Endothelial cell of umbilical vein (primary cell): ENCODE data around the gene PPP1R16B. TPM values are rescaled to one million over a fixed set of nuclear protein-coding genes. Genes with fewer than 3 reads are reported as not detected.

Experiments
- BruUV-seq: library from RNA; stranded (reverse); fragments of 400-500 nt; replicated peaks from 2 replicates; lab custom pipeline; 2021; lab: Mats Ljungman, UMichigan
- CTCF ChIA-PET: fragments of 300-600, 350-600 bp; sonication (Branson Sonifier 250); formaldehyde crosslinking; loops from one replicate; lab custom pipeline; 2021; ENCODE audit warnings: antibody characterized with exemption, inconsistent platforms; lab: Charles Lee
- POLR2A ChIA-PET: fragments of 300-600, 350-600 bp; sonication (Branson Sonifier 250); formaldehyde crosslinking; loops from one replicate; lab custom pipeline; 2021; ENCODE audit warnings: antibody characterized with exemption, inconsistent platforms; lab: Charles Lee
- DNase-seq: peaks from one replicate; pipeline ENCODE4 v3.0.0-alpha.2; 2011; ENCODE audit warnings: low read depth, low spot score
- FAIRE-seq: peaks from 2 replicates; lab custom pipeline; 2011; peaks lifted over from hg19 to GRCh38; lab: Jason Lieb, UNC
- H2AFZ ChIP-seq: 2 replicates; pipeline ENCODE4 v1.6.0; 2012; ENCODE audit warnings: low read depth, low read length, control low read depth, inconsistent platforms
- H3K27ac ChIP-seq: 2 replicates; pipeline ENCODE4 v1.5.1; 2011; ENCODE audit warnings: low read depth, mild to moderate bottlenecking, control low read depth, low read length, moderate library complexity; ENCODE audit not compliant: insufficient read depth
- H3K27me3 ChIP-seq, 2 experiments: 2 replicates each; pipeline versions ENCODE4 v1.6.0 to v1.6.1; 2011; ENCODE audit warnings: low read length in 2 of 2, mixed read lengths in 1 of 2; ENCODE audit not compliant: control insufficient read depth in 2 of 2, insufficient read depth in 2 of 2
- H3K36me3 ChIP-seq, 2 experiments: 2 replicates in 1 of 2; 3 replicates in 1 of 2; pipeline ENCODE4 v1.5.1; 2011; ENCODE audit warnings: low read length in 2 of 2, mild to moderate bottlenecking in 1 of 2, moderate library complexity in 1 of 2; ENCODE audit not compliant: control insufficient read depth in 2 of 2, insufficient read depth in 2 of 2; ENCODE audit errors: extremely low read depth in 1 of 2
- H3K4me1 ChIP-seq: 3 replicates; pipeline ENCODE4 v1.5.1; 2011; ENCODE audit warnings: mild to moderate bottlenecking, low read length; ENCODE audit not compliant: control insufficient read depth, insufficient read depth; ENCODE audit errors: extremely low read depth
- H3K4me2 ChIP-seq: 2 replicates; pipeline ENCODE4 v1.6.1; 2011; ENCODE audit warnings: low read length, control low read depth, mixed read lengths; ENCODE audit not compliant: insufficient read depth
- H3K4me3 ChIP-seq, 3 experiments: fragments of 200-600 bp in 1 of 3; sonication (generic), shearing (Covaris generic) in 1 of 3; replicated peaks in 1 of 3; 2 replicates each; pipeline ENCODE4 v1.5.1; 2011 to 2016; ENCODE audit warnings: control low read depth in 3 of 3, low read length in 3 of 3, mild to moderate bottlenecking in 2 of 3, inconsistent platforms in 1 of 3, low read depth in 1 of 3, moderate library complexity in 1 of 3; ENCODE audit not compliant: insufficient read depth in 1 of 3
- H3K79me2 ChIP-seq: 2 replicates; pipeline ENCODE4 v1.6.0; 2012; ENCODE audit warnings: low read length, inconsistent platforms; ENCODE audit not compliant: control insufficient read depth, insufficient read depth
- H3K9ac ChIP-seq: replicated peaks from 2 replicates; pipeline ENCODE3; 2011; ENCODE audit warnings: low read length, control low read depth; ENCODE audit not compliant: insufficient read depth; ENCODE audit errors: extremely low read depth
- H3K9me1 ChIP-seq: replicated peaks from 3 replicates; pipeline ENCODE4 v1.6.0; 2011; ENCODE audit warnings: mild to moderate bottlenecking, low read length; ENCODE audit not compliant: control insufficient read depth, insufficient read depth; ENCODE audit errors: extremely low read depth
- H3K9me3 ChIP-seq: replicated peaks from 2 replicates; pipeline ENCODE4 v1.5.1; 2012; ENCODE audit warnings: low read length, inconsistent platforms; ENCODE audit not compliant: control insufficient read depth, insufficient read depth
- H4K20me1 ChIP-seq: replicated peaks from 2 replicates; pipeline ENCODE3; 2011; ENCODE audit warnings: mild to moderate bottlenecking, low read length; ENCODE audit not compliant: control insufficient read depth, insufficient read depth; ENCODE audit errors: extremely low read depth
- EZH2 ChIP-seq: IDR thresholded peaks from 2 replicates; pipeline ENCODE4 v1.6.1; 2012; ENCODE audit warnings: borderline replicate concordance, low read depth, mild to moderate bottlenecking, moderate library complexity, low read length, inconsistent platforms; ENCODE audit not compliant: severe bottlenecking
- FOS ChIP-seq: IDR thresholded peaks from 2 replicates; pipeline ENCODE4 v1.6.1; 2011; ENCODE audit warnings: mild to moderate bottlenecking, low read length, moderate library complexity, borderline replicate concordance; ENCODE audit not compliant: insufficient read depth
- GATA2 ChIP-seq: IDR thresholded peaks from 2 replicates; pipeline ENCODE4 v1.7.0; 2011; ENCODE audit warnings: low read depth, mild to moderate bottlenecking, moderate library complexity, mixed read lengths, low read length; ENCODE audit not compliant: insufficient read length, insufficient read depth
- JUN ChIP-seq: IDR thresholded peaks from 2 replicates; pipeline ENCODE4 v1.6.1; 2011; ENCODE audit warnings: borderline replicate concordance, low read depth; ENCODE audit not compliant: insufficient read length, insufficient read depth
- MAX ChIP-seq: IDR thresholded peaks from 2 replicates; pipeline ENCODE4 v1.6.1; 2011; ENCODE audit not compliant: insufficient read depth, insufficient read length
- MYC ChIP-seq: IDR thresholded peaks from one replicate; pipeline ENCODE4 v1.6.1; 2011; ENCODE audit warnings: mild to moderate bottlenecking, low read depth, low read length
- POLR2A ChIP-seq: IDR thresholded peaks from 2 replicates; pipeline ENCODE4 v1.6.1; 2012; ENCODE audit warnings: low read depth, mild to moderate bottlenecking, control low read depth, low read length
- POLR2AphosphoS5 ChIP-seq: IDR thresholded peaks from 2 replicates; pipeline ENCODE4 v1.6.1; 2012; ENCODE audit warnings: low read depth, mild to moderate bottlenecking, control low read depth, low read length, moderate library complexity; ENCODE audit not compliant: insufficient read depth
- dilution Hi-C: fragments of 300-500 bp; cut with MboI; formaldehyde crosslinking; loops from one replicate; pipeline ENCODE4 v1.15.0; 2019; ENCODE audit warnings: low sequenced_read_pairs; ENCODE audit not compliant: extremely low pct_ligation_motif_present
- intact Hi-C: fragments of 100-400 bp; cut with micrococcal nuclease; formaldehyde crosslinking; loops from one replicate; pipeline ENCODE4 v1.10.0; 2022
- polyA plus RNA-seq, 4 experiments: library from polyadenylated mRNA; depleted of rRNA in 3 of 4; stranded (reverse) in 3 of 4; unstranded in 1 of 4; fragments of >200 nt; gene quantifications; 2 replicates each; pipeline versions ENCODE4 v1.2.1 to v1.2.3, GENCODE V29; 2011 to 2012; ENCODE audit warnings: missing spikeins in 1 of 4
- total RNA-seq: library from RNA; stranded (reverse); gene quantifications from 2 replicates; pipeline ENCODE4 v1.2.3, GENCODE V29; 2021
- TF ChIP-seq, protein P1 (sequence below), 2 donors: IDR thresholded peaks; 1 replicate in 1 of 2; 2 replicates in 1 of 2; pipeline ENCODE4 v1.5.1; 2011; ENCODE audit warnings: low read length in 2 of 2, mild to moderate bottlenecking in 2 of 2, moderate library complexity in 2 of 2, control low read depth in 1 of 2, inconsistent platforms in 1 of 2, low read depth in 1 of 2; ENCODE audit not compliant: insufficient read depth in 1 of 2; ENCODE audit errors: extremely low read depth in 1 of 2

PPP1R16B gene
- total and polyA plus RNA-seq, 2 donors (not counting 3 experiments of a cell fraction or from before 2014, with no cell fraction given) = 34.7 to 68.1 TPM

GRCh38 chr20:38930242-38930569, 124.7 kb downstream of the PPP1R16B start:
- Histone ChIP-seq H3K4me2 (no peak overlapping the region), H3K4me3 (no peak overlapping the region), H3K27me3 (no peaks in the 10 kb centered on the region), H3K36me3 (no peaks in the 10 kb centered on the region), H3K9ac (no peak overlapping the region), H3K79me2 (peaks cover 87% of the 10 kb centered on the region), H4K20me1 (no peaks in the 10 kb centered on the region), H3K4me1 (peaks cover 35% of the 10 kb centered on the region), H3K27ac (no peak overlapping the region), H3K9me1 (no peaks in the 10 kb centered on the region), H3K9me3 (no peaks in the 10 kb centered on the region), H2AFZ (no peak overlapping the region)
- FAIRE-seq (no peak), DNase-seq (no peak)
- ChIA-PET POLR2A (interaction anchor here (0.8 kb wide), 1 partner anchor 124 kb away, joined by 3 read pairs; no protein-coding TSS in a partner anchor), CTCF (interaction anchor here (0.6 to 1.1 kb wide), 4 partner anchors 10 to 282 kb away, joined by 3 to 6 read pairs (median 3); no protein-coding TSS in a partner anchor)
- intact Hi-C loops (no loop called here), dilution Hi-C loops (no loop called here)
- BruUV-seq = no TSS peak
- TF ChIP-seq MYC (no peak), FOS (no peak), EZH2 (no peak), POLR2AphosphoS5 (no peak), JUN (no peak), MAX (no peak), GATA2 (no peak), POLR2A (no peak)
- TF ChIP-seq, protein P1, sequence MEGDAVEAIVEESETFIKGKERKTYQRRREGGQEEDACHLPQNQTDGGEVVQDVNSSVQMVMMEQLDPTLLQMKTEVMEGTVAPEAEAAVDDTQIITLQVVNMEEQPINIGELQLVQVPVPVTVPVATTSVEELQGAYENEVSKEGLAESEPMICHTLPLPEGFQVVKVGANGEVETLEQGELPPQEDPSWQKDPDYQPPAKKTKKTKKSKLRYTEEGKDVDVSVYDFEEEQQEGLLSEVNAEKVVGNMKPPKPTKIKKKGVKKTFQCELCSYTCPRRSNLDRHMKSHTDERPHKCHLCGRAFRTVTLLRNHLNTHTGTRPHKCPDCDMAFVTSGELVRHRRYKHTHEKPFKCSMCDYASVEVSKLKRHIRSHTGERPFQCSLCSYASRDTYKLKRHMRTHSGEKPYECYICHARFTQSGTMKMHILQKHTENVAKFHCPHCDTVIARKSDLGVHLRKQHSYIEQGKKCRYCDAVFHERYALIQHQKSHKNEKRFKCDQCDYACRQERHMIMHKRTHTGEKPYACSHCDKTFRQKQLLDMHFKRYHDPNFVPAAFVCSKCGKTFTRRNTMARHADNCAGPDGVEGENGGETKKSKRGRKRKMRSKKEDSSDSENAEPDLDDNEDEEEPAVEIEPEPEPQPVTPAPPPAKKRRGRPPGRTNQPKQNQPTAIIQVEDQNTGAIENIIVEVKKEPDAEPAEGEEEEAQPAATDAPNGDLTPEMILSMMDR (IDR thresholded peaks at IDR 0.05; ENCODE audit: extremely low read depth in 1 of 2, insufficient read depth in 1 of 2, low read depth in 1 of 2, low read length in 2 of 2) = no peak
